ENCODE data around the gene OR56A4. TPM values are rescaled to one million over a fixed set of nuclear protein-coding genes. Genes with fewer than 3 reads are reported as not detected.
A peak's percentile ranks its signal among the peaks of the same experiment; 100 is the strongest.
"Not testable (repeated sequence)": the region's sequence is repeated elsewhere in the genome, so short reads cannot be mapped to it uniquely, and the experiment has no call there.

OR56A4 gene
- total and polyA plus RNA-seq, 2 donors (not counting 3 experiments of a cell fraction or from before 2014, with no cell fraction given), result not detected

DNA sequence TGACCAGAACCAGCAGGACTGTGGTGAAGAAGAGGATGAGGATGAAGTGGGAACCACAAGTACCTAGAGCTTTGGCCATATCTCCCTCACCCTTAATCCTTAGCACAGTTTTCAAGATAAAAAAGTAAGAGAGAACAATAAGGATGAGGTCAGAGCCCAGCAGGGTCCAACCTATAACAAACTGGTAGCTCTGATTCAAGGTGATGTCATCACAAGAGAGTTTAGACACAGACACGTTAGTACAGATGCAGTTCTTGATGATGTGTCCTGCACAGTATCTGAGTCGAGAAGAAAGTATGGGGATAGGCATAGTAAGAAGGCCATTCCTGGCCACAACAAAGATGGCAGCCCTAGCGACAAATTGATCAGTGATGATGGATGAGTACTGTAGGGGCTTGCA lies 39.0 kb downstream of the OR56A4 start:
- intact Hi-C loops (cut with micrococcal nuclease), result no loop called here
- POLR2A ChIA-PET, result no interaction called here
- CTCF ChIA-PET, result no interaction called here

DNA sequence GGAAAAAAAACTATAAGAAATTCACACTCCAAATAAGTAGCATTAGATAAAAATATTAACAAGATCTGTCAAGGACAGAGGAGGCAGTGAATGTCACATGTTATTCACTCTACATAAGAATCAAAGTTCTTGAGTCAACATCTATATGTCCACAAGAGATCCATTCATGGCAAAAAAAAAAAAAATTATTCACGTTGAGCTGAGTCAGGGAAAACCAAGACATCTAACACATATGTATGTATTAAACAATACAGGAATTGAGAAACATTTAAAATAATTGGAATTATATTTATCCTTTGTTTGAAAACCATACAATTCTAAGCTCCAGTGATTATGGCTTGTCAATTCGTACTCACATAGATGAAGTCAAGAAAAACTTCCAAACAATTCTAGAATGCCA lies 39.8 kb downstream of the OR56A4 start:
- Histone ChIP-seq H3K79me2 (ENCODE audit: control insufficient read depth, insufficient read depth, low read length) (no peaks in the 10 kb centered on the region), H3K27ac (ENCODE audit: insufficient read depth, low read depth, low read length) (no peak overlapping the region), H4K20me1 (replicated peaks; ENCODE audit: control insufficient read depth, extremely low read depth, insufficient read depth, low read length) (no peaks in the 10 kb centered on the region), H3K9me3 (replicated peaks; ENCODE audit: control insufficient read depth, insufficient read depth, low read length) (no peaks in the 10 kb centered on the region), H3K36me3 (ENCODE audit: control insufficient read depth in 2 of 2, extremely low read depth in 1 of 2, insufficient read depth in 2 of 2, low read length in 2 of 2) (no peaks in the 10 kb centered on the region), H3K4me2 (ENCODE audit: insufficient read depth, low read length) (no peak overlapping the region), H3K4me3 (replicated peaks in 1 of 3; ENCODE audit: insufficient read depth in 1 of 3, low read depth in 1 of 3, low read length in 3 of 3) (no peak overlapping the region), H3K9ac (replicated peaks; ENCODE audit: extremely low read depth, insufficient read depth, low read length) (no peak overlapping the region), H2AFZ (ENCODE audit: low read depth, low read length) (no peak overlapping the region), H3K4me1 (ENCODE audit: control insufficient read depth, extremely low read depth, insufficient read depth, low read length) (no peaks in the 10 kb centered on the region), H3K27me3 (ENCODE audit: control insufficient read depth in 2 of 2, insufficient read depth in 2 of 2, low read length in 2 of 2) (no peaks in the 10 kb centered on the region), H3K9me1 (replicated peaks; ENCODE audit: control insufficient read depth, extremely low read depth, insufficient read depth, low read length) (no peaks in the 10 kb centered on the region)
- intact Hi-C loops (cut with micrococcal nuclease) (no loop called here), dilution Hi-C loops (cut with MboI; ENCODE audit: extremely low pct_ligation_motif_present, low sequenced_read_pairs) (no loop called here)
- no TSS peak for BruUV-seq (replicated peaks)
- DNase-seq (ENCODE audit: low read depth, low spot score), result no peak
- POLR2A ChIA-PET, result no interaction called here
- CTCF ChIA-PET, result no interaction called here
- FAIRE-seq, result no peak
- TF ChIP-seq, protein P1, sequence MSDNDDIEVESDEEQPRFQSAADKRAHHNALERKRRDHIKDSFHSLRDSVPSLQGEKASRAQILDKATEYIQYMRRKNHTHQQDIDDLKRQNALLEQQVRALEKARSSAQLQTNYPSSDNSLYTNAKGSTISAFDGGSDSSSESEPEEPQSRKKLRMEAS (IDR thresholded peaks at IDR 0.05; ENCODE audit: insufficient read depth, insufficient read length), result no peak
- no peak for TF ChIP-seq GATA2 (IDR thresholded peaks at IDR 0.05; ENCODE audit: insufficient read depth, insufficient read length, low read depth, low read length)

More for the DNA sequence above, 39.0 kb downstream of the OR56A4 start:
- no peaks in the 10 kb centered on the region for H3K9me3 ChIP-seq (replicated peaks; ENCODE audit: control insufficient read depth, insufficient read depth, low read length)
- no peaks in the 10 kb centered on the region for H3K36me3 ChIP-seq (ENCODE audit: control insufficient read depth in 2 of 2, extremely low read depth in 1 of 2, insufficient read depth in 2 of 2, low read length in 2 of 2)
- no peak overlapping the region for H3K4me3 ChIP-seq (replicated peaks in 1 of 3; ENCODE audit: insufficient read depth in 1 of 3, low read depth in 1 of 3, low read length in 3 of 3)
- no peak overlapping the region for H3K9ac ChIP-seq (replicated peaks; ENCODE audit: extremely low read depth, insufficient read depth, low read length)
- no peak overlapping the region for H3K27ac ChIP-seq (ENCODE audit: insufficient read depth, low read depth, low read length)
- DNase-seq (ENCODE audit: low read depth, low spot score) (no peak), FAIRE-seq (no peak)
- H2AFZ ChIP-seq (ENCODE audit: low read depth, low read length), result no peak overlapping the region
- dilution Hi-C loops (cut with MboI; ENCODE audit: extremely low pct_ligation_motif_present, low sequenced_read_pairs), result no loop called here
- H3K4me1 ChIP-seq (ENCODE audit: control insufficient read depth, extremely low read depth, insufficient read depth, low read length), result no peaks in the 10 kb centered on the region
- H3K9me1 ChIP-seq (replicated peaks; ENCODE audit: control insufficient read depth, extremely low read depth, insufficient read depth, low read length), result no peaks in the 10 kb centered on the region
- TF ChIP-seq EZH2 (IDR thresholded peaks at IDR 0.05; ENCODE audit: borderline replicate concordance, low read depth, low read length, severe bottlenecking) (no peak), FOS (IDR thresholded peaks at IDR 0.05; ENCODE audit: borderline replicate concordance, insufficient read depth, low read length) (no peak), JUN (IDR thresholded peaks at IDR 0.05; ENCODE audit: borderline replicate concordance, insufficient read depth, insufficient read length, low read depth) (peak; percentile 26)
- no peak overlapping the region for H3K4me2 ChIP-seq (ENCODE audit: insufficient read depth, low read length)
- no peaks in the 10 kb centered on the region for H3K27me3 ChIP-seq (ENCODE audit: control insufficient read depth in 2 of 2, insufficient read depth in 2 of 2, low read length in 2 of 2)
- H4K20me1 ChIP-seq (replicated peaks; ENCODE audit: control insufficient read depth, extremely low read depth, insufficient read depth, low read length), result no peaks in the 10 kb centered on the region
- BruUV-seq (replicated peaks), result no TSS peak
- no peaks in the 10 kb centered on the region for H3K79me2 ChIP-seq (ENCODE audit: control insufficient read depth, insufficient read depth, low read length)

- FAIRE-seq; H3K79me2 ChIP-seq (ENCODE audit: control insufficient read depth, insufficient read depth, low read length); BruUV-seq (replicated peaks); H3K27ac ChIP-seq (ENCODE audit: insufficient read depth, low read depth, low read length); H3K9me3 ChIP-seq (replicated peaks; ENCODE audit: control insufficient read depth, insufficient read depth, low read length); H3K4me1 ChIP-seq (ENCODE audit: control insufficient read depth, extremely low read depth, insufficient read depth, low read length); H3K4me3 ChIP-seq (replicated peaks in 1 of 3; ENCODE audit: insufficient read depth in 1 of 3, low read depth in 1 of 3, low read length in 3 of 3); H3K9ac ChIP-seq (replicated peaks; ENCODE audit: extremely low read depth, insufficient read depth, low read length); H3K9me1 ChIP-seq (replicated peaks; ENCODE audit: control insufficient read depth, extremely low read depth, insufficient read depth, low read length); H3K4me2 ChIP-seq (ENCODE audit: insufficient read depth, low read length); CTCF ChIA-PET; H4K20me1 ChIP-seq (replicated peaks; ENCODE audit: control insufficient read depth, extremely low read depth, insufficient read depth, low read length); H2AFZ ChIP-seq (ENCODE audit: low read depth, low read length); dilution Hi-C loops (cut with MboI; ENCODE audit: extremely low pct_ligation_motif_present, low sequenced_read_pairs); DNase-seq (ENCODE audit: low read depth, low spot score); intact Hi-C loops (cut with micrococcal nuclease); H3K27me3 ChIP-seq (ENCODE audit: control insufficient read depth in 2 of 2, insufficient read depth in 2 of 2, low read length in 2 of 2); POLR2A ChIA-PET; H3K36me3 ChIP-seq (ENCODE audit: control insufficient read depth in 2 of 2, extremely low read depth in 1 of 2, insufficient read depth in 2 of 2, low read length in 2 of 2): not testable (repeated sequence)
These were observed 45.9 kb downstream of the OR56A4 start for GRCh38 chr11:5960704-5961320.

Measured in endothelial cell of umbilical vein (primary cell).